HG03442 (cell line): ENCODE measurements around the gene PHF19.

Source experiments
- ATAC-seq: cut with Tn5 transposase; IDR thresholded peaks from one replicate; pipeline ENCODE4 v1.9.1; 2021; ENCODE audit warnings: mild to moderate bottlenecking, moderate library complexity; ENCODE audit not compliant: unreplicated experiment

Gene PHF19

GRCh38 chr9:120876842-120877240, at the start of gene PHF19:
Gene PHF19 (minus strand): TSS chr9:120877188. CDS start chr9:120874741, 2,447 bp downstream.
- no peak for ATAC-seq

- ATAC-seq = peak; percentile 19
Measured at GRCh38 chr9:120926397-120926928, 49.5 kb upstream of the PHF19 start, which contains the start of gene TRAF1. Gene TRAF1 (minus strand): TSS chr9:120926796. CDS start chr9:120926075, 721 bp downstream.

- peak; percentile 44 for ATAC-seq
Measured at GRCh38 chr9:120925535-120926396, 48.8 kb upstream of the PHF19 start.

GRCh38 chr9:120924698-120925534, 47.9 kb upstream of the PHF19 start:
- no peak for ATAC-seq

GRCh38 chr9:120923620-120924328, 46.8 kb upstream of the PHF19 start:
- no peak for ATAC-seq

GRCh38 chr9:120922404-120923195, 45.6 kb upstream of the PHF19 start:
- no peak for ATAC-seq

- no peak for ATAC-seq
Measured at GRCh38 chr9:120921661-120922181, 44.7 kb upstream of the PHF19 start.

GRCh38 chr9:120920806-120921178, 43.8 kb upstream of the PHF19 start:
- ATAC-seq = no peak

- no peak for ATAC-seq
Measured at GRCh38 chr9:120919843-120920805, 43.1 kb upstream of the PHF19 start.

GRCh38 chr9:120918931-120919842, 42.2 kb upstream of the PHF19 start:
- ATAC-seq = no peak

- ATAC-seq = no peak
Measured at GRCh38 chr9:120917929-120918762, 41.2 kb upstream of the PHF19 start.

GRCh38 chr9:120916991-120917880, 40.2 kb upstream of the PHF19 start:
- no peak for ATAC-seq

- ATAC-seq = no peak
Measured at GRCh38 chr9:120916588-120916987, 39.6 kb upstream of the PHF19 start.

- ATAC-seq = no peak
Measured at GRCh38 chr9:120915854-120916470, 39.0 kb upstream of the PHF19 start.

GRCh38 chr9:120914953-120915352, 38.0 kb upstream of the PHF19 start:
- no peak for ATAC-seq
